BJ (cell line): Measurements from ENCODE around the gene TENT5A. TPM values are rescaled to one million over a fixed set of nuclear protein-coding genes. Genes with fewer than 3 reads are reported as not detected.

Experiments used
- CTCF ChIA-PET: fragments of 350-600 bp; formaldehyde crosslinking; extraction: SDS; loops from one replicate; lab custom pipeline; 2021; ENCODE audit warnings: antibody characterized with exemption, inconsistent platforms; lab: Yijun Ruan, JAX
- POLR2A ChIA-PET: fragments of 300-600 bp; sonication (Branson Sonifier 250); formaldehyde crosslinking; extraction: SDS; loops from one replicate; lab custom pipeline; 2021; ENCODE audit warnings: antibody characterized with exemption; lab: Charles Lee
- DNase-seq: peaks from one replicate; pipeline ENCODE4 v3.0.0-alpha.2; 2011; ENCODE audit warnings: low read depth
- H3K27me3 ChIP-seq: 2 replicates; pipeline ENCODE4 v1.6.0; 2011; ENCODE audit warnings: low read length; ENCODE audit not compliant: control insufficient read depth, insufficient read depth
- H3K36me3 ChIP-seq: 2 replicates; pipeline ENCODE4 v1.5.1; 2011; ENCODE audit warnings: low read length; ENCODE audit not compliant: control insufficient read depth, insufficient read depth
- H3K4me3 ChIP-seq: 2 replicates; pipeline ENCODE4 v1.5.1; 2011; ENCODE audit warnings: low read depth, mild to moderate bottlenecking, control low read depth, low read length
- polyA plus RNA-seq: library from polyadenylated mRNA; depleted of rRNA; stranded (reverse); fragments of >200 nt; gene quantifications from 2 replicates; pipeline ENCODE4 v1.2.3, GENCODE V29; 2011
- TF ChIP-seq, protein P1 (sequence below): IDR thresholded peaks from 2 replicates; pipeline ENCODE4 v1.5.1; 2011; ENCODE audit warnings: low read depth, mild to moderate bottlenecking, control low read depth, inconsistent platforms, low read length, moderate library complexity; ENCODE audit not compliant: insufficient read depth

The TENT5A gene
- polyA plus RNA-seq, 1 experiment = 9.7 TPM

DNA sequence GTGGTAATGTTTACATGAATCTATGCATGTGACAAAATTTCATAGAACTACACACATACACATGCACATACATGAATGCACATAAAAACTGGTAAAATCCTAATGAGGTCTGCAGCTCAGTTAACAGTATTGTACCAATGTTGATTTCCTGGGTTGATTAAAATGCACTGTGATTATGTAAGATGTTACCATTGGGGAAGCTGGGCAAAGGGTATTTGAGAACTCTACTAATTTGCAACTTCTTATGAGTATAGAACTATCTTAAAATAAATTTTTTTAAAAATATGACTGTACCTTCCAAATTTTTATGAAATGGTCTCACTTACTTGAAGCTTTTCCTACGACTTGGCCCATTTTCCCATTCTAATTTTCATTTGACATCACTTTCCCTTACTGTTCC lies 43.4 kb upstream of the TENT5A start:
- no peak overlapping the region for H3K4me3 ChIP-seq
- no peak for DNase-seq
- TF ChIP-seq, protein P1, sequence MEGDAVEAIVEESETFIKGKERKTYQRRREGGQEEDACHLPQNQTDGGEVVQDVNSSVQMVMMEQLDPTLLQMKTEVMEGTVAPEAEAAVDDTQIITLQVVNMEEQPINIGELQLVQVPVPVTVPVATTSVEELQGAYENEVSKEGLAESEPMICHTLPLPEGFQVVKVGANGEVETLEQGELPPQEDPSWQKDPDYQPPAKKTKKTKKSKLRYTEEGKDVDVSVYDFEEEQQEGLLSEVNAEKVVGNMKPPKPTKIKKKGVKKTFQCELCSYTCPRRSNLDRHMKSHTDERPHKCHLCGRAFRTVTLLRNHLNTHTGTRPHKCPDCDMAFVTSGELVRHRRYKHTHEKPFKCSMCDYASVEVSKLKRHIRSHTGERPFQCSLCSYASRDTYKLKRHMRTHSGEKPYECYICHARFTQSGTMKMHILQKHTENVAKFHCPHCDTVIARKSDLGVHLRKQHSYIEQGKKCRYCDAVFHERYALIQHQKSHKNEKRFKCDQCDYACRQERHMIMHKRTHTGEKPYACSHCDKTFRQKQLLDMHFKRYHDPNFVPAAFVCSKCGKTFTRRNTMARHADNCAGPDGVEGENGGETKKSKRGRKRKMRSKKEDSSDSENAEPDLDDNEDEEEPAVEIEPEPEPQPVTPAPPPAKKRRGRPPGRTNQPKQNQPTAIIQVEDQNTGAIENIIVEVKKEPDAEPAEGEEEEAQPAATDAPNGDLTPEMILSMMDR = no peak
- no peaks in the 10 kb centered on the region for H3K27me3 ChIP-seq
- CTCF ChIA-PET = no interaction called here
- POLR2A ChIA-PET = no interaction called here
- no peaks in the 10 kb centered on the region for H3K36me3 ChIP-seq

DNA sequence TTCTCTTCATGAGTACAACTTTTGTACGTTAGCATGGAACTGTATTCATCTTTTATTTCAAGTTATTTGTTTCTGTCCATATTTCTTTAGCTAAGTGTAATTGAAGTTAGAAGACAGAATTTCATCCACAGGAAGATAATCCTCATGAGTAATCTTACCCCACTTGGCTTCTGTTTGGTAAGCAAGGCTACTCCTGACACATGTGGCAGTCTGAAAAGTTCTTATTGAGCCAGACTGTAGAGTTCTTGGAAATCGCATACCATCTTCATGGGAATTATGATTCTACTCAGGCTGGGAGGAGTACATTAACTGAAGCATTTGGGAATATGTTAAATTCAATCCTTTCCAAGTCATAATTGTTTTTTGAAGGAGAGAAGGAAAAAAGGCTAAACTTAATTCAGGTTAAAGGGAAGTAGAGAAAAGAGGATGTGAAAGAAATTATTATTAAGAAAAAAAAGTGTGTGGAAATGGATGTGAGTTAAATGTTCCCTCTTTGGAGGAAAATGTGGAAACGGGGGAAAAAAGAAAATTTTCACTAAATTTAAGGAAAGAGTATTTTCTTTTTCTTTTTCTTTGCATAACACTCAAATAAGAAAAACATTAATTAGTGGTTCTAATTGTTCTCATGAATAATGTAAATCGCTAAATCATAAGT lies 41.5 kb upstream of the TENT5A start:
- ChIA-PET CTCF (interaction anchor here (0.7 kb wide), 1 partner anchor 26 kb away, joined by 4 read pairs; no protein-coding TSS in a partner anchor), POLR2A (no interaction called here)
- no peak for DNase-seq
- TF ChIP-seq, protein P1 = no peak
- no peak overlapping the region for H3K4me3 ChIP-seq
- H3K36me3 ChIP-seq = no peaks in the 10 kb centered on the region
- H3K27me3 ChIP-seq = no peaks in the 10 kb centered on the region

DNA sequence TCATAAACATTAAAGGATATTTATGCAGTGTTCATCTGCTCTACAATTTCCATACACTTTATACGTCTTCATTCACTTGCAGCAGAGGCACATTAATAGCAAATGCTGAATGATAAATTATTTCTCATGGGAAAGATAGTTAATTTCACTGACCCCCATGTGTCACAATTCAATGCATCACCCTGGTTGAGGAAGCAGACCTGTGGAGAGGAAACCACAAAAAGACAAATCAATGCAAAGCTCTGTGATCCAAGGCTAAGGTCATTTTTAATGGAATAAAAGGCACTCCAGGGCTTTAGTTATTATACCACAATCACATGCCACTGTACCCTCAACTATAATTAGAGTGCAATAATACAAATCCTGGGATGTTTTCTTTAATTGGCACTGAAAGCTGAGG lies 40.3 kb upstream of the TENT5A start:
- Histone ChIP-seq H3K4me3 (no peak overlapping the region), H3K27me3 (no peaks in the 10 kb centered on the region), H3K36me3 (no peaks in the 10 kb centered on the region)
- POLR2A ChIA-PET = no interaction called here
- DNase-seq = no peak
- TF ChIP-seq, protein P1 = no peak
- CTCF ChIA-PET = interaction anchor here (0.8 kb wide), 1 partner anchor 10 kb away, joined by 4 read pairs; no protein-coding TSS in a partner anchor

DNA sequence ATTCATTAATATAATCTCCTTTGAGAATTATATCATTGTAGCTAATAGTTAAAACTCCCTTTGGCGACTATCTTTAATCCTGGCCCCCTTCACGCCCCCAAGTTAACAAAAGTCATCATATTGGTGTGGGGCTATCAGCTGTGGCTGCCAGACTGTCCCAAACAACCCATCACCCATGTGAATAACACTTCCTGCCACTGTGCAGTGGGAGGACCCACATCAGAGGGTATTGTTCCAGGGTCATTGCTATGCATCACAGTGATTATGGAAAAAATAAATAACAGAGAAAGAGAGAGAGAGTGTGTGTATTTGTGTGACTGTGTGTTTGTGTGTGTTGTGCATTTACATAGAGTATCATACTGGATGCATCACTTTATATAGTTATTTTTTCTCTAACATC lies 39.3 kb upstream of the TENT5A start:
- Histone ChIP-seq H3K4me3 (no peak overlapping the region), H3K36me3 (no peaks in the 10 kb centered on the region), H3K27me3 (no peaks in the 10 kb centered on the region)
- TF ChIP-seq, protein P1 = no peak
- ChIA-PET CTCF (interaction anchor here (0.7 kb wide), 1 partner anchor 10 kb away, joined by 4 read pairs; no protein-coding TSS in a partner anchor), POLR2A (no interaction called here)
- DNase-seq = no peak

DNA sequence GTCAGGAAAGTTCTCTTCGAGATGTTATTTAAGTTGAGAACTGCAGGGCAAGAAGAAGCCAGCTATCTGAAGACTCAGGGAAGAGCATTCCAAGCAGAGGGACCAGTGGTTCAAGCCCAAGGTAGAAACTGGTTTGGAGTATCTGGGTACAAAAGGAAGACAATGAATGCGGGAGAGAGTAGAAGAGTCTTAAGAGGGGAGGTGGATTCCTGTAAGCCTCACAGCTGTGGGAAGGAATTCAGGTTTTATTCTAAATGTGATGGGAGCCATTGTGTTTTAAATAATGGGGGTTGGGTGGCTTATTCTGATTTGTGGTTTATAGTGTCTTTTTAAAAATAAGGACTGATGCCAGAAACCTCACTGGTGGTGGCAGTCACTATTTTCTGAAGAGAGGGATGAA lies 37.6 kb upstream of the TENT5A start:
- Histone ChIP-seq H3K4me3 (no peak overlapping the region), H3K27me3 (no peaks in the 10 kb centered on the region), H3K36me3 (no peaks in the 10 kb centered on the region)
- ChIA-PET POLR2A (no interaction called here), CTCF (no interaction called here)
- TF ChIP-seq, protein P1 = no peak
- DNase-seq = no peak
